Measurements from ENCODE around the gene PYY. TPM values are rescaled to one million over a fixed set of nuclear protein-coding genes. Genes with fewer than 3 reads are reported as not detected.

The PYY gene
- total RNA-seq, 4 donors from 2014 or later = 2.0 TPM; not detected in 3

GRCh38 chr17:43905985-43906852, 47.5 kb downstream of the PYY start:
- Histone ChIP-seq H3K4me1 (peaks cover 0 to 39% (median 18%) of the 10 kb centered on the region in 4 donors), H3K27ac (peak overlapping the region; percentile 32 to 90 (median 78)), H3K36me3 (no peaks in the 10 kb centered on the region), H3K9me3 (no peaks in the 10 kb centered on the region), H3K27me3 (peaks cover 0 to 62% of the 10 kb centered on the region in 2 donors), H3K4me3 (peak overlapping the region; percentile 55 to 68 (median 65))
- TF ChIP-seq, protein P1, sequence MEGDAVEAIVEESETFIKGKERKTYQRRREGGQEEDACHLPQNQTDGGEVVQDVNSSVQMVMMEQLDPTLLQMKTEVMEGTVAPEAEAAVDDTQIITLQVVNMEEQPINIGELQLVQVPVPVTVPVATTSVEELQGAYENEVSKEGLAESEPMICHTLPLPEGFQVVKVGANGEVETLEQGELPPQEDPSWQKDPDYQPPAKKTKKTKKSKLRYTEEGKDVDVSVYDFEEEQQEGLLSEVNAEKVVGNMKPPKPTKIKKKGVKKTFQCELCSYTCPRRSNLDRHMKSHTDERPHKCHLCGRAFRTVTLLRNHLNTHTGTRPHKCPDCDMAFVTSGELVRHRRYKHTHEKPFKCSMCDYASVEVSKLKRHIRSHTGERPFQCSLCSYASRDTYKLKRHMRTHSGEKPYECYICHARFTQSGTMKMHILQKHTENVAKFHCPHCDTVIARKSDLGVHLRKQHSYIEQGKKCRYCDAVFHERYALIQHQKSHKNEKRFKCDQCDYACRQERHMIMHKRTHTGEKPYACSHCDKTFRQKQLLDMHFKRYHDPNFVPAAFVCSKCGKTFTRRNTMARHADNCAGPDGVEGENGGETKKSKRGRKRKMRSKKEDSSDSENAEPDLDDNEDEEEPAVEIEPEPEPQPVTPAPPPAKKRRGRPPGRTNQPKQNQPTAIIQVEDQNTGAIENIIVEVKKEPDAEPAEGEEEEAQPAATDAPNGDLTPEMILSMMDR (IDR thresholded peaks at IDR 0.05) = no peak
- no peak for TF ChIP-seq POLR2A (IDR thresholded peaks at IDR 0.05)
- DNase-seq (ENCODE audit: low spot score in 2 of 2) = peak; percentile 40 to 61
- 2 to 3% methylated on average over 22 to 35 of the region's 37 CpGs for WGBS, 2 donors

- Histone ChIP-seq H3K4me3 (no peak overlapping the region), H3K9me3 (no peaks in the 10 kb centered on the region), H3K27me3 (peaks cover 0 to 62% of the 10 kb centered on the region in 2 donors), H3K36me3 (no peaks in the 10 kb centered on the region), H3K4me1 (peaks cover 0 to 47% (median 21%) of the 10 kb centered on the region in 4 donors), H3K27ac (peak overlapping the region in 1 of 4 donors; percentile 32)
- TF ChIP-seq, protein P1 (IDR thresholded peaks at IDR 0.05) = no peak
- TF ChIP-seq EP300 (IDR thresholded peaks at IDR 0.05) (no peak), POLR2A (IDR thresholded peaks at IDR 0.05) (no peak)
- WGBS, 2 donors = 29 to 40% methylated on average over 2 to 3 of the region's 3 CpGs
- DNase-seq (ENCODE audit: low spot score in 2 of 2) = no peak
Measured at GRCh38 chr17:43905400-43905984, 48.2 kb downstream of the PYY start.

Other genes with a start within 250 kb of the PYY start
- not detected for gene SOST, start 195.1 kb downstream of the PYY start, total RNA-seq
- 10 to 100 TPM; 38.6 to 50.1 (median 41.2) TPM for gene DUSP3, start 175.0 kb downstream of the PYY start, total RNA-seq
- gene CFAP97D1, start 173.5 kb downstream of the PYY start, total RNA-seq = under 1 TPM in 1 of 4 donors, not detected in 3; 0.42 TPM
- 10 to 100 TPM; 19.2 to 31.5 (median 22.1) TPM for gene MPP3, start 120.8 kb downstream of the PYY start, total RNA-seq
- 10 to 100 TPM in 1 of 4 donors, 1 to 10 TPM in 3; 4.0 to 12.9 (median 8.1) TPM for gene CD300LG, start 106.8 kb downstream of the PYY start, total RNA-seq
- 10 to 100 TPM in 2 of 4 donors, 1 to 10 TPM in 2; 4.2 to 22.9 (median 9.3) TPM for gene MPP2, start 46.4 kb downstream of the PYY start, total RNA-seq
- not detected for gene PPY, start 11.5 kb downstream of the PYY start, total RNA-seq
- gene NAGS, start 50.7 kb upstream of the PYY start, total RNA-seq = 1 to 10 TPM in 3 of 4 donors, under 1 TPM in 1; 0.84 to 7.2 (median 1.8) TPM
- 10 to 100 TPM; 28.6 to 41.2 (median 34.5) TPM for gene TMEM101, start 61.0 kb upstream of the PYY start, total RNA-seq
- 10 to 100 TPM; 18.2 to 37.2 (median 23.9) TPM for gene LSM12, start 112.7 kb upstream of the PYY start, total RNA-seq
- 10 to 100 TPM; 24.9 to 68.7 (median 36.2) TPM for gene G6PC3, start 116.8 kb upstream of the PYY start, total RNA-seq
- 100 to 1,000 TPM in 3 of 4 donors, 10 to 100 TPM in 1; 99.8 to 201 (median 125) TPM for gene HDAC5, start 169.7 kb upstream of the PYY start, total RNA-seq
- 1 to 10 TPM; 1.5 to 2.7 (median 2.1) TPM for gene HROB, start 188.0 kb upstream of the PYY start, total RNA-seq
- gene ASB16, start 216.8 kb upstream of the PYY start, total RNA-seq = 1 to 10 TPM in 1 of 4 donors, not detected in 3; 2.7 TPM
- gene TMUB2, start 233.0 kb upstream of the PYY start, total RNA-seq = 10 to 100 TPM; 28.6 to 41.2 (median 35.6) TPM
- 10 to 100 TPM; 40.9 to 60.4 (median 52.7) TPM for gene ATXN7L3, start 245.9 kb upstream of the PYY start, total RNA-seq

Measured in tibial nerve (tissue), 4 donors.